SK-N-SH (cell line): ENCODE measurements around the gene UGT1A10. TPM values are rescaled to one million over a fixed set of nuclear protein-coding genes. Genes with fewer than 3 reads are reported as not detected.
"Not testable (repeated sequence)": the region's sequence is repeated elsewhere in the genome, so short reads cannot be mapped to it uniquely, and the experiment has no call there.

Source experiments
- CTCF ChIA-PET: fragments of 300-600, 350-600 bp; formaldehyde crosslinking; extraction: SDS; loops from one replicate; lab custom pipeline; 2021; lab: Yijun Ruan, JAX
- POLR2A ChIA-PET: fragments of 350-600 bp; sonication (Branson Sonifier 250); formaldehyde crosslinking; extraction: SDS; loops from one replicate; lab custom pipeline; 2020; ENCODE audit warnings: antibody characterized with exemption, inconsistent platforms; lab: Yijun Ruan, JAX
- DNase-seq: peaks from one replicate; pipeline ENCODE4 v3.0.0; 2012
- H2AFZ ChIP-seq: fragments of 200-600 bp; sonication (generic); 2 replicates; pipeline ENCODE4 v1.8.1; 2016; ENCODE audit warnings: antibody characterized with exemption, mild to moderate bottlenecking, low read depth
- H3F3A ChIP-seq: fragments of 200-600 bp; sonication (generic); replicated peaks from 2 replicates; pipeline ENCODE3; 2016; ENCODE audit warnings: antibody characterized with exemption, mild to moderate bottlenecking; ENCODE audit not compliant: insufficient read depth
- H3K27ac ChIP-seq, 2 experiments: fragments of 200-500 bp in 1 of 2; fragments of 200-600 bp in 1 of 2; sonication (Bioruptor generic) in 1 of 2; sonication (generic), shearing (Covaris generic) in 1 of 2; 2 replicates each; pipeline versions ENCODE4 v1.5.1 to v1.6.1; 2014 to 2016; ENCODE audit warnings: low read depth in 2 of 2, inconsistent platforms in 1 of 2, low read length in 1 of 2, mild to moderate bottlenecking in 1 of 2, mixed read lengths in 1 of 2
- H3K27me3 ChIP-seq: fragments of 200-600 bp; sonication (generic), shearing (Covaris generic); 2 replicates; pipeline ENCODE4 v1.6.1; 2016; ENCODE audit warnings: mixed run types; ENCODE audit not compliant: insufficient read depth
- H3K36me3 ChIP-seq, 2 experiments: fragments of 200-500 bp in 1 of 2; fragments of 200-600 bp in 1 of 2; sonication (Bioruptor generic) in 1 of 2; sonication (generic) in 1 of 2; replicated peaks in 1 of 2; 2 replicates each; pipeline versions ENCODE3 to v1.5.1; 2014 to 2016; ENCODE audit warnings: low read length in 1 of 2, mild to moderate bottlenecking in 1 of 2; ENCODE audit not compliant: insufficient read depth in 2 of 2, control insufficient read depth in 1 of 2
- H3K4me1 ChIP-seq, 2 experiments: fragments of 200-500 bp in 1 of 2; fragments of 200-600 bp in 1 of 2; sonication (Bioruptor generic) in 1 of 2; sonication (generic), shearing (Covaris generic) in 1 of 2; 2 replicates each; pipeline versions ENCODE4 v1.5.1 to v1.6.1; 2014 to 2016; ENCODE audit warnings: low read depth in 1 of 2, low read length in 1 of 2, mixed run types in 1 of 2; ENCODE audit not compliant: insufficient read depth in 2 of 2, control insufficient read depth in 1 of 2
- H3K4me2 ChIP-seq: fragments of 200-600 bp; sonication (generic), shearing (Covaris generic); 2 replicates; pipeline ENCODE4 v1.6.1; 2017; ENCODE audit warnings: mixed run types
- H3K4me3 ChIP-seq, 2 experiments: fragments of 200-500 bp in 1 of 2; fragments of 200-600 bp in 1 of 2; sonication (Bioruptor generic) in 1 of 2; sonication (generic), shearing (Covaris generic) in 1 of 2; 2 replicates each; pipeline versions ENCODE4 v1.5.1 to v1.8.1; 2014 to 2016; ENCODE audit warnings: low read depth in 2 of 2, inconsistent platforms in 1 of 2, low read length in 1 of 2, mild to moderate bottlenecking in 1 of 2, mixed read lengths in 1 of 2, moderate library complexity in 1 of 2
- H3K79me2 ChIP-seq: fragments of 200-600 bp; sonication (generic); 2 replicates; pipeline ENCODE4 v1.8.1; 2017; ENCODE audit warnings: mild to moderate bottlenecking; ENCODE audit not compliant: insufficient read depth
- H3K9ac ChIP-seq: fragments of 200-600 bp; sonication (generic); 2 replicates; pipeline ENCODE4 v1.6.1; 2017; ENCODE audit warnings: mixed run types
- H3K9me2 ChIP-seq: fragments of 200-600 bp; sonication (generic); 2 replicates; pipeline ENCODE4 v1.6.1; 2017; ENCODE audit warnings: mixed run types
- H3K9me3 ChIP-seq: fragments of 200-600 bp; sonication (generic); 2 replicates; pipeline ENCODE4 v1.6.1; 2017; ENCODE audit warnings: mixed run types, mild to moderate bottlenecking, moderate library complexity
- H4K20me1 ChIP-seq: fragments of 200-600 bp; sonication (generic); 2 replicates; pipeline ENCODE4 v1.6.1; 2017; ENCODE audit warnings: mild to moderate bottlenecking, mixed run types; ENCODE audit not compliant: insufficient read depth
- EP300 ChIP-seq, 2 experiments: IDR thresholded peaks; 2 replicates each; pipeline versions ENCODE4 v1.4.0 to v1.6.1; 2012; ENCODE audit warnings: borderline replicate concordance in 1 of 2, low read depth in 1 of 2, low read length in 1 of 2
- EZH2phosphoT487 ChIP-seq: fragments of 200-600 bp; sonication (generic); IDR thresholded peaks from 2 replicates; pipeline ENCODE4 v1.6.1; 2017; ENCODE audit warnings: low read depth, mixed run types, mild to moderate bottlenecking, antibody characterized with exemption, moderate library complexity, borderline replicate concordance
- FOXJ3 ChIP-seq: sonication (generic); formaldehyde crosslinking; IDR thresholded peaks from 2 replicates; pipeline ENCODE4 v1.5.1; 2020; ENCODE audit warnings: mild to moderate bottlenecking, missing genetic modification reagents
- JUND ChIP-seq: IDR thresholded peaks from 2 replicates; pipeline ENCODE4 v1.4.0; 2012
- MEF2A ChIP-seq: IDR thresholded peaks from 2 replicates; pipeline ENCODE4 v1.4.0; 2012; ENCODE audit warnings: low read depth, borderline replicate concordance
- MXI1 ChIP-seq: IDR thresholded peaks from 2 replicates; pipeline ENCODE4 v1.6.1; 2012; ENCODE audit warnings: mild to moderate bottlenecking, low read depth, low read length, improper control_type of control experiment
- RCOR1 ChIP-seq: fragments of 150-350 bp; IDR thresholded peaks from 2 replicates; pipeline ENCODE4 v1.6.1; 2017; ENCODE audit warnings: antibody characterized with exemption, low read length
- RFX5 ChIP-seq: IDR thresholded peaks from 2 replicates; pipeline ENCODE4 v1.6.1; 2012; ENCODE audit warnings: mild to moderate bottlenecking, improper control_type of control experiment, low read length
- SMC3 ChIP-seq: IDR thresholded peaks from 2 replicates; pipeline ENCODE4 v1.6.1; 2012; ENCODE audit warnings: low read depth, low read length, improper control_type of control experiment
- TAF1 ChIP-seq: IDR thresholded peaks from 2 replicates; pipeline ENCODE4 v1.6.1; 2012; ENCODE audit warnings: low read depth, mild to moderate bottlenecking, low read length, moderate library complexity, borderline replicate concordance
- USF1 ChIP-seq: IDR thresholded peaks from 2 replicates; pipeline ENCODE4 v1.4.0; 2012; ENCODE audit warnings: low read depth, borderline replicate concordance
- YY1 ChIP-seq: IDR thresholded peaks from 2 replicates; pipeline ENCODE4 v1.4.0; 2012; ENCODE audit warnings: low read depth, mild to moderate bottlenecking
- WGBS: methylation state at CpG from one replicate; pipeline ENCODE4 v1.1.6; 2017; ENCODE audit warnings: low lambda C conversion rate; 5-methylcytosine and 5-hydroxymethylcytosine counted together
- polyA plus RNA-seq, 3 experiments: library from polyadenylated mRNA; depleted of rRNA; stranded (reverse); fragments of >200 nt; gene quantifications; 2 replicates each; pipeline ENCODE4 v1.2.3, GENCODE V29; 2012
- TF ChIP-seq, protein P1 (sequence below): IDR thresholded peaks from 2 replicates; pipeline ENCODE4 v1.6.1; 2012; ENCODE audit warnings: mild to moderate bottlenecking, low read depth, low read length, moderate library complexity
- TF ChIP-seq, protein P2 (sequence below): fragments of 200-600 bp; sonication (generic); IDR thresholded peaks from 2 replicates; pipeline ENCODE4 v1.6.1; 2017; ENCODE audit warnings: antibody characterized with exemption, mild to moderate bottlenecking, moderate library complexity

Gene UGT1A10
- polyA plus RNA-seq, 1 of the 3 experiments (the other 2 are of a cell fraction): not detected

- TF ChIP-seq, protein P1, sequence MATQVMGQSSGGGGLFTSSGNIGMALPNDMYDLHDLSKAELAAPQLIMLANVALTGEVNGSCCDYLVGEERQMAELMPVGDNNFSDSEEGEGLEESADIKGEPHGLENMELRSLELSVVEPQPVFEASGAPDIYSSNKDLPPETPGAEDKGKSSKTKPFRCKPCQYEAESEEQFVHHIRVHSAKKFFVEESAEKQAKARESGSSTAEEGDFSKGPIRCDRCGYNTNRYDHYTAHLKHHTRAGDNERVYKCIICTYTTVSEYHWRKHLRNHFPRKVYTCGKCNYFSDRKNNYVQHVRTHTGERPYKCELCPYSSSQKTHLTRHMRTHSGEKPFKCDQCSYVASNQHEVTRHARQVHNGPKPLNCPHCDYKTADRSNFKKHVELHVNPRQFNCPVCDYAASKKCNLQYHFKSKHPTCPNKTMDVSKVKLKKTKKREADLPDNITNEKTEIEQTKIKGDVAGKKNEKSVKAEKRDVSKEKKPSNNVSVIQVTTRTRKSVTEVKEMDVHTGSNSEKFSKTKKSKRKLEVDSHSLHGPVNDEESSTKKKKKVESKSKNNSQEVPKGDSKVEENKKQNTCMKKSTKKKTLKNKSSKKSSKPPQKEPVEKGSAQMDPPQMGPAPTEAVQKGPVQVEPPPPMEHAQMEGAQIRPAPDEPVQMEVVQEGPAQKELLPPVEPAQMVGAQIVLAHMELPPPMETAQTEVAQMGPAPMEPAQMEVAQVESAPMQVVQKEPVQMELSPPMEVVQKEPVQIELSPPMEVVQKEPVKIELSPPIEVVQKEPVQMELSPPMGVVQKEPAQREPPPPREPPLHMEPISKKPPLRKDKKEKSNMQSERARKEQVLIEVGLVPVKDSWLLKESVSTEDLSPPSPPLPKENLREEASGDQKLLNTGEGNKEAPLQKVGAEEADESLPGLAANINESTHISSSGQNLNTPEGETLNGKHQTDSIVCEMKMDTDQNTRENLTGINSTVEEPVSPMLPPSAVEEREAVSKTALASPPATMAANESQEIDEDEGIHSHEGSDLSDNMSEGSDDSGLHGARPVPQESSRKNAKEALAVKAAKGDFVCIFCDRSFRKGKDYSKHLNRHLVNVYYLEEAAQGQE: no peak
- TF ChIP-seq SMC3: no peak
- no peak for TF ChIP-seq EZH2phosphoT487
- no peak for TF ChIP-seq EP300 (IDR thresholded peaks at IDR 0.05; ENCODE audit: borderline replicate concordance in 1 of 2, low read depth in 1 of 2, low read length in 1 of 2)
- no peak for TF ChIP-seq MEF2A
- TF ChIP-seq JUND: no peak
- TF ChIP-seq YY1: no peak
These were observed 3.6 kb downstream of the UGT1A10 start (continued) for GRCh38 chr2:233639860-233640259.

DNA sequence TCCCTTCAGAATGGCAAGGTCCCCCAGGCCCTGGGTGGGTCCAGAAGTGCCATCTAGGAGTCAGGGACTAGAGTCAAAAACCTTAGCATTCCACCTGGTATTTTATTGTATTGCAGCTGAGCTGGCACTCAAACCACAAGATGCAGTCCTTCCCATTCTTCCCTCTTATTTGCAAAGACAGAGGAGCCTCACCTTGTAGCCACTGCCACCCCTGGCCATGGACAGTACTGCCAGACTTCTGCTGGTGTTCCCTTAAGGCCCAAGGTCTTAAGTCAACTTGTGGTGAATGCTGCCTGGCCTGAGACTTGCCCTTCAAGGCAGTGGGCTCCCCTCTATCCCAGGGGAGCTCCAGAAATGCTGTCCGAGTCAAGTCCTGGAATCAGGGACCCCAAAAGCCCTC, 6.9 kb downstream of the UGT1A10 start:
- Histone ChIP-seq H3K9me2 (no peaks in the 10 kb centered on the region), H4K20me1 (no peaks in the 10 kb centered on the region), H2AFZ (no peak overlapping the region), H3K9me3 (no peaks in the 10 kb centered on the region), H3K4me3 (no peak overlapping the region), H3K27me3 (no peaks in the 10 kb centered on the region), H3K36me3 (no peaks in the 10 kb centered on the region), H3K79me2 (no peaks in the 10 kb centered on the region), H3K4me1 (no peaks in the 10 kb centered on the region), H3F3A (no peaks in the 10 kb centered on the region), H3K4me2 (no peak overlapping the region), H3K27ac (no peak overlapping the region), H3K9ac (no peak overlapping the region)
- TF ChIP-seq YY1 (no peak), FOXJ3 (no peak), USF1 (no peak), RCOR1 (no peak), MXI1 (no peak), RFX5 (no peak), TAF1 (no peak), MEF2A (no peak)
- TF ChIP-seq, protein P2, sequence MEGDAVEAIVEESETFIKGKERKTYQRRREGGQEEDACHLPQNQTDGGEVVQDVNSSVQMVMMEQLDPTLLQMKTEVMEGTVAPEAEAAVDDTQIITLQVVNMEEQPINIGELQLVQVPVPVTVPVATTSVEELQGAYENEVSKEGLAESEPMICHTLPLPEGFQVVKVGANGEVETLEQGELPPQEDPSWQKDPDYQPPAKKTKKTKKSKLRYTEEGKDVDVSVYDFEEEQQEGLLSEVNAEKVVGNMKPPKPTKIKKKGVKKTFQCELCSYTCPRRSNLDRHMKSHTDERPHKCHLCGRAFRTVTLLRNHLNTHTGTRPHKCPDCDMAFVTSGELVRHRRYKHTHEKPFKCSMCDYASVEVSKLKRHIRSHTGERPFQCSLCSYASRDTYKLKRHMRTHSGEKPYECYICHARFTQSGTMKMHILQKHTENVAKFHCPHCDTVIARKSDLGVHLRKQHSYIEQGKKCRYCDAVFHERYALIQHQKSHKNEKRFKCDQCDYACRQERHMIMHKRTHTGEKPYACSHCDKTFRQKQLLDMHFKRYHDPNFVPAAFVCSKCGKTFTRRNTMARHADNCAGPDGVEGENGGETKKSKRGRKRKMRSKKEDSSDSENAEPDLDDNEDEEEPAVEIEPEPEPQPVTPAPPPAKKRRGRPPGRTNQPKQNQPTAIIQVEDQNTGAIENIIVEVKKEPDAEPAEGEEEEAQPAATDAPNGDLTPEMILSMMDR: peak; percentile 11; the same call in 1 of the 2 replicates
- no peak for DNase-seq
- 43% methylated on average over 1 of the region's 1 CpG for WGBS
- POLR2A ChIA-PET: no interaction called here
- CTCF ChIA-PET: no interaction called here

GRCh38 chr2:233646033-233646432, 9.8 kb downstream of the UGT1A10 start:
- H3K9me2 ChIP-seq, H3K36me3 ChIP-seq, H3F3A ChIP-seq, POLR2A ChIA-PET, H3K27ac ChIP-seq, H2AFZ ChIP-seq, H3K79me2 ChIP-seq, H3K4me2 ChIP-seq, H4K20me1 ChIP-seq, H3K9me3 ChIP-seq, DNase-seq, CTCF ChIA-PET, H3K27me3 ChIP-seq, H3K9ac ChIP-seq, H3K4me1 ChIP-seq, H3K4me3 ChIP-seq: not testable (repeated sequence)
- WGBS: 28% methylated on average over 3 of the region's 3 CpGs
